Limb (tissue), 2 donors: ENCODE results near the gene LIFR.
A peak's percentile ranks its signal among the peaks of the same experiment; 100 is the strongest.
"Not testable (repeated sequence)": the region's sequence is repeated elsewhere in the genome, so short reads cannot be mapped to it uniquely, and the experiment has no call there.

Source experiments
- DNase-seq, 2 donors: peaks; one replicate each; pipeline ENCODE4 v3.0.0-alpha.2; 2016; ENCODE audit errors: extremely low spot score in 2 of 2

The LIFR gene, protein sequence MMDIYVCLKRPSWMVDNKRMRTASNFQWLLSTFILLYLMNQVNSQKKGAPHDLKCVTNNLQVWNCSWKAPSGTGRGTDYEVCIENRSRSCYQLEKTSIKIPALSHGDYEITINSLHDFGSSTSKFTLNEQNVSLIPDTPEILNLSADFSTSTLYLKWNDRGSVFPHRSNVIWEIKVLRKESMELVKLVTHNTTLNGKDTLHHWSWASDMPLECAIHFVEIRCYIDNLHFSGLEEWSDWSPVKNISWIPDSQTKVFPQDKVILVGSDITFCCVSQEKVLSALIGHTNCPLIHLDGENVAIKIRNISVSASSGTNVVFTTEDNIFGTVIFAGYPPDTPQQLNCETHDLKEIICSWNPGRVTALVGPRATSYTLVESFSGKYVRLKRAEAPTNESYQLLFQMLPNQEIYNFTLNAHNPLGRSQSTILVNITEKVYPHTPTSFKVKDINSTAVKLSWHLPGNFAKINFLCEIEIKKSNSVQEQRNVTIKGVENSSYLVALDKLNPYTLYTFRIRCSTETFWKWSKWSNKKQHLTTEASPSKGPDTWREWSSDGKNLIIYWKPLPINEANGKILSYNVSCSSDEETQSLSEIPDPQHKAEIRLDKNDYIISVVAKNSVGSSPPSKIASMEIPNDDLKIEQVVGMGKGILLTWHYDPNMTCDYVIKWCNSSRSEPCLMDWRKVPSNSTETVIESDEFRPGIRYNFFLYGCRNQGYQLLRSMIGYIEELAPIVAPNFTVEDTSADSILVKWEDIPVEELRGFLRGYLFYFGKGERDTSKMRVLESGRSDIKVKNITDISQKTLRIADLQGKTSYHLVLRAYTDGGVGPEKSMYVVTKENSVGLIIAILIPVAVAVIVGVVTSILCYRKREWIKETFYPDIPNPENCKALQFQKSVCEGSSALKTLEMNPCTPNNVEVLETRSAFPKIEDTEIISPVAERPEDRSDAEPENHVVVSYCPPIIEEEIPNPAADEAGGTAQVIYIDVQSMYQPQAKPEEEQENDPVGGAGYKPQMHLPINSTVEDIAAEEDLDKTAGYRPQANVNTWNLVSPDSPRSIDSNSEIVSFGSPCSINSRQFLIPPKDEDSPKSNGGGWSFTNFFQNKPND

GRCh38 chr5:38556599-38557307 lies at the start of gene LIFR:
Gene LIFR, minus strand, starts transcription at chr5:38556646. Its CDS starts 25,999 bp downstream, at chr5:38530647.
- DNase-seq = peak; percentile 70 to 93

DNA sequence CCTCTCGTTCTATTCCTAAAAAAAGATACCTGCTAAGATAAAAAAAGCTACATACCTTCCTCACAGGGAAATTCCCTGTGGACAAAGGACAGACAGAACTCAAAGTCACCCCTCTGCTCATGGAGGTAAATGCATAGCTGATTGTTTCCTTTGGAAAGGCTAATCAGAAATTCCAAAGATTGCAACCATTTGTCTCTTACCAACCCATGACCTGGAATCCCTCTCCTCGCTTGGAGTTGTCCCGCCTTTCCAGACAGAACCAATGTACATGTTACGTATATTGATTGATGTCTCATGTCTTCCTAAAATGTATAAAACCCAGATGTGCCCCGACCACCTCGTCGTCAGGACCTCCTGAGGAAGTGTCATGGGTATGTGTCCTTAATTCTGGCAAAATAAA lies 49.2 kb upstream of the LIFR start:
- no peak for DNase-seq

DNA sequence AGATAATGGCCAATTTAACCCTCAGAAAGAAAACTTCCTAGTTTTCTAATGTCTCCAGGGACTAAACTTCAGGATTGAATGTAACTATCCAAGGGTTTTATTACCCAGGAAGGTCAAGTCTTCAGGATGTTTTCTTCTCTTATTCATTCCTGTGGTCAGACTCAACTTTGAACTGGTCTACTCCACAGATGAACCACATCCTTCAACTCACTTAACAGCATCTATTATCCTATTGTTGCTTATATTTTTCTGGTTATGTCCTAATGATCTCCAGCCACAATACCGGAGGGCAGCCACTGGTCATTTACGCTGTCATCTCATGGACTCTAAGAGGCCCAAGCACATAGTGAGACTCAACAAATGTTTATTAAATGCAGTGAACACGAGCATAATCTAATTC lies 47.2 kb upstream of the LIFR start:
- no peak for DNase-seq

DNA sequence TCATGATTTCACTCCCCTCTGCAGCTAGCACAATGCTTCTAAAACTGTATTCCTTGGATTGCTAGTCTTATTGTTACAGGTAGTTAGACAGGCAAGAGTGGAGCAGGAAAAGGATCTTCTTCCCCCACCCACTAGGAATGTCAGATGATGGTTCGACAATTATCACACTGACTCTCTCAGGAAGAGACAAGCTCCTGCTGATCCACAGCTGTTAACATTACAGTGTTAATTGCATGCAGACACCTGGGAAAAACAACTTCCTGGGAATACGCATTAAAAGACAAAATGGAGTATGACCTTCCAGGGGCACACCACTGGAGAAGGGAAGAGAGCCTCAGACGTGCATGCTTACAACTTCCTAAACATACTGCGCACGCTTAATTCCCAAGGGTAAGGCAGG lies 46.2 kb upstream of the LIFR start:
- DNase-seq = no peak

DNA sequence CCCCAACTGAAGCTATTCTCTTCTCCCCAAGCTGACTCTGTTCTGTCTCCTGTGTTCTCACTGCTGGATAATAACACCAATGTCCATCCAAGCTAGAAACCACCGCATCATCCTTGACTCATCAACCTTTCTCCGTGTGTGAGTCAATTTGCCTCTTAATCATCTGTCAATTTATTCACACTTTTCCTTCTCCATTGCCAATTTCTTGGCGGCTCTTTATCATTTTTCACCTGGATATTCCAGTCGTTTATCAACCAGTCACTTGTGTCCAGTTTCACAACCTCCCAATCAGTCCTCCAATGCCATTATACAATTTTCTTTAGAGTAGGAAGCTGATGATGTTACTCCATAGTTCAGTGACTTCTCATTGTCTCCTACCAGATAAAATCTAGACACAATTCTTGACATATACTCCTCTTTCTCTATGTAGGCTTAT lies 45.4 kb upstream of the LIFR start:
- DNase-seq = no peak

- no peak for DNase-seq
These were observed 44.9 kb upstream of the LIFR start for GRCh38 chr5:38601133-38601862.

GRCh38 chr5:38600329-38601045 lies 44.0 kb upstream of the LIFR start:
- DNase-seq = no peak

DNA sequence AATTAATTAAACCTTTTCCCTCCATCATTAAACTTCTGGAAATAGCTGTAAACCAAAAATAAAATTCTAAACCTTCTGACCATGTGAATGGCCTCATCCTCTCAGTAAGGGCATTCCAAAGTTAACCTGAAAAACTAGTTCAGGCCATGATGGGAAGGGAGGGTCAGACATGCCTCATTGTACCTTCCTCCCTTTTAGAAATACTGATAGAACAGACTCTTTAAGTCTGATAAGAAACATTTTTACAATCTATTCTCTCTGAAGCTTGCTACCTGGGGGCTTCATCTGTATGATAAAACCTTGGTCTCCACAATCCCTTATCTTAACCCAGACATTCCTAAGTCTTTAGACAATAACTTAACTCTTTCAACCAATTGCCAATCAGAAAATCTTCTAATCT lies 43.3 kb upstream of the LIFR start:
- DNase-seq = not testable (repeated sequence)

- DNase-seq = no peak
These were observed 42.7 kb upstream of the LIFR start for GRCh38 chr5:38598994-38599617.

- no peak for DNase-seq
These were observed 42.0 kb upstream of the LIFR start for GRCh38 chr5:38598296-38598993.

DNA sequence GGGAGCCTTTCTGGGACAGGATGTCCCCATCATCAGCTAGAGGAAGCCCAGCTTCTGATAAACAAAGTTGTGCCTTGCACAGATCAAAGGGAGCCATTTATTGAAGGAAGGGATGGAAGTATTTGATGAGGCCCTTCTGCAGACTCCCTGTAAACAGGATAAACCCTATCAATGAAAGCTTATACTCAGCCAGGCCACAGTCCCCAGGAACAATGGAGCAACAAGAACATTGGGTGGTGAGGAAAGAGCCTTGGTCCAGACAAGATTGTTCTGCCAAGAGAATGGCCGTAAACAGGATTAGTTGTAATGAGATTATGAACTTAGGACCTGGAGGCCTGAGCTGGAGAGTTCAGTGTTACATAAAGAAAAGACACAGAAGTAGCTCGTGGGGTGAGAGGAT lies 40.5 kb upstream of the LIFR start:
- DNase-seq = no peak

DNA sequence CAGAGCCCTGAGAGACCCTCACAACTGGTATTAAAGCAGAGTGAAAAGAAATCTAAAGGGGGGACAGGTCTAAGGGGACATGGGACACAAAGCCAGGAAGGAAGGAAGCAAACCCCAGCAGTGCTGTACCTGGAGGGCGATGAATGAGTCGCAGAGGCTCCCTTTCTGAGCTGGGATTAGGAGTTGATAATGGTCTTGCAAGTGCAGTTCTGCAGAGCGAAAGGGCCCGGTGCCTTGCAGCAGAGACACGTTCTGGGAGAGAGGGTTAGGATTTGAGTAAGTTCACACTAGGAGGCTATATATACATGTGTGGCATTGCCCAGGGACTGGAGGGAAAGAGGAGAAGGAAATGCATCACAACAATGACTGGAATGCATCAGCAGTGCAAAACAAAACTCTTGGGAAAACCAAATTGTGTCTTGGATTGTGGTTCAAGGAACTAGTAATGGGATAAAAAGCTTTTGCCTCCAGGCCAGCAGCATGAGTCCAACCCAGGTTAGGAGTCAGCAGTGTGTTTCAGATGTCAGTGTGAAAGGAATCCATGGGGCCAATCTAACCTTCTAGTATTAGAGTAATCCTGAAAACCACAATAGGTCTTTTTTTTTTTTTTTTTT lies 38.8 kb upstream of the LIFR start:
- DNase-seq = no peak

GRCh38 chr5:38593959-38594358 lies 37.5 kb upstream of the LIFR start:
- no peak for DNase-seq

- DNase-seq = no peak
These were observed 35.0 kb upstream of the LIFR start for GRCh38 chr5:38591523-38591849.

- DNase-seq = no peak
These were observed 34.5 kb upstream of the LIFR start for GRCh38 chr5:38590838-38591522.

GRCh38 chr5:38589629-38590028 lies 33.2 kb upstream of the LIFR start:
- DNase-seq = no peak

DNA sequence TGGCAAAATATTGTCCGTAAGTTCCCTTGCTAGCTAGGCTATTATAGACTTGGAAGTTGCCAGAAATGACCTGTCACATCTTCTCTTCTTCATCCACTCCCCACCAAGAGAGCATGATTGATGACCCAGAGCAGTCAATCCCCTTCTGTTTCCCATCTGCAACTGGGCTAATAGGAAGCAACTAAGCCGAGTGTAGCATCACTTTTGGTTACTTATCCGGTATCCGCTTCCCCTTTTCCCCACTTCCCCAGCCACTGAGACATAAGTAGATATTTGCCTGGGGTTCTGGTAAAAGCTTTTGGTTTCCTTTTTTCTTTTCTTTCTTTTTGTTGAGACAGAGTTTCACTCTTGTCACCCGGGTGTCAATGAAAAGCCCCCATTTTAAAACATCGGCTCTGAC lies 29.4 kb upstream of the LIFR start:
- no peak for DNase-seq

DNA sequence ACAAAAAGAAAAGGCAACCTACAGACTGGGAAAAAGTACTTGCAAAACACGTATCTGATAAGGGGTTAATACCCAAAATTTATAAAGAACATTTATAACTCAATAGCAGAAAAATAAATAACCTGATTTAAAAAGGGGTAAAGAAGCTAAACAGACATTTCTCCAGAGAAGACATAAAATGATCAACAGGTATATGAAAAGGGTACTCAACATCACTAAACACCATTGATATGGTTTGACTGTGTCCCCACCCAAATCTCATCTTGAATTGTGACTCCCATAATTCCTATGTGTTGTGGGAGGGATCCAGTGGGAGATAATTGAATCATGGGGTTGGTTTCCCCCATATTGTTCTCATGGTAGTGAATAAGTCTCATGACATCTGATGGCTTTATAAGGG lies 27.1 kb upstream of the LIFR start:
- no peak for DNase-seq
